ENCODE data around the gene NUP210L.

DNA sequence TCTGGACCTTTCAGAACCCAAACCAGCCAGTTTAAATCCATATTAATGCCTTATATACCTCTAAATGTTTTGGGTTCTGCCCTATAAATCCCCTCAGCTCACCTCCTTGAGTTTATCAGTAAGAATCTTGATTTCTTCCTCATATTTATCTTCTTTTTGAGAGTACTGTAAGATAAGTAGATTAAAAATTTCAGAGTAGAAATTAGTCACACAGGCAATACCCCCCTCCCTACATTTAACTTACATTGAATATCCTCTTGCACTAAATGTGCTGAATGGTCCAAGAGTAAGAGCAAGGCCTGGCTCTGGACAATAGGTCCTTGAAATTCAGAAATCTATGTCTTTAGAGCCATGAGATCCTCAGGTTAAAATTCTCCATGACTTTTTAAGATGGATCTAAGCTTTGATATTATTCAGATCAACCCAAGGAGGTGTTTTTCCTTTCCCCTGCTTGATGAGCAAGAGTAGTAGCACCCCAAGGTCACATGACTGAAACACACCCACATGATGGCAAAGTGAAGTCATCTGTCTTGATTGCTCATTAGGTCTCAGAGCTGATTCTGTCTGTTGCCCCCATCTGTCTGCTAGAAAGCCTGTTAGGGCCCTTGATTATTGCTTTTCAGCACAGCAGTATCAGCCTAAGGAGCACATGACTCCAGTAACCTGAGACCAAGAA lies 15.8 kb upstream of the NUP210L start:
- TF ChIP-seq CTCF (IDR thresholded peaks at IDR 0.05; ENCODE audit: low read depth, low read length) = no peak
- TF ChIP-seq POLR2A (IDR thresholded peaks at IDR 0.05; ENCODE audit: extremely low read depth, insufficient read length) = no peak
- TF ChIP-seq, protein P1, sequence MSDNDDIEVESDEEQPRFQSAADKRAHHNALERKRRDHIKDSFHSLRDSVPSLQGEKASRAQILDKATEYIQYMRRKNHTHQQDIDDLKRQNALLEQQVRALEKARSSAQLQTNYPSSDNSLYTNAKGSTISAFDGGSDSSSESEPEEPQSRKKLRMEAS (IDR thresholded peaks at IDR 0.05; ENCODE audit: low read depth, low read length) = no peak

Measured in NB4 (cell line).